GM19035 (cell line): Measurements from ENCODE around the gene GSK3A.

Experiments
- ATAC-seq: cut with Tn5 transposase; IDR thresholded peaks from one replicate; pipeline ENCODE4 v1.9.1; 2021; ENCODE audit not compliant: unreplicated experiment

The GSK3A gene

DNA sequence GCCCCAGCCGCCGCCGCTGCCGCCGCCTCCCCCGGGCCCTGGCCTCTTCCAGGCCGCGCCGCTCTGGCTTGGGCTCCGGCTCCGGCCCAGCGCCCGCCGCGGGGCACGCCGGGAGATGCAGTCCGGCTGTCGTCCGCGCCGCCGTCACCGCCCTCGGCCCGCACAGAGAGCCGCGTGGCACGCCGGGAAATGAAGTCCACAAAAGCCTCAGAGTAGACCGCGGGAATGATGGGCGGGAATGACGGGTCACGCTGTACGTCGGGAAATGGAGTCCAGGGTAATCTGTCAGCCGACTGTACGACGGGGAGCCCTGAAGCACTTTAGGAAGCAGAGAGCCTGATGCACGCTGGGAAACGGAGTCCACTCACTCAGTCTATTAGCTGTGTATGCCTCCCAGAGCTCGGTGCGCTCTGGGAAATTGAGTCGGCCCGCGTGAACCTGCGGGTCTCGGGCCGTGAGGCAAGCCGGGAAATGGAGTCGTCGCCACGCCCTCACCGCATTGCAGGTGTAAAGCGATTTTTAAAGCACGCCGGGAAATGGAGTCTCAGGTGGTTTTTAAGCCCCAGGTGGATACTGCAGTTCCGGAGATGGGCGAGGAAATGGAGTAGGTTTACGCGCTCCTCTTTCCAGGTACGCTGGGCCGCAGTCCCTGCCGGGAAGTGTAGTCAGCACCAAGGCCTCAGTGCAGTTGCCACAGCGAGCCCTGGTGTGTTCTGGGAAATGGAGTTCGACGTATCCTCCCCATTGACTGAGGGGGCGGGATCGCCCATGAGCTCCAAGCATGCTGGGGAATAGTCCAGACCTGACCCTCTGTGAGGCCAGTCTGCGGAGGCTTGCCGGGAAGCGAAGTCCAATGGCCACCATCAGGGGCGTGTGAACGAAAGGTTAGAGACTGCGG is at the start of gene GSK3A:
Gene GSK3A, minus strand, starts transcription at position 91 of the 898 bp plus-strand sequence. CDS start 137 bp downstream, outside the sequence.
- ATAC-seq: peak; percentile 59

DNA sequence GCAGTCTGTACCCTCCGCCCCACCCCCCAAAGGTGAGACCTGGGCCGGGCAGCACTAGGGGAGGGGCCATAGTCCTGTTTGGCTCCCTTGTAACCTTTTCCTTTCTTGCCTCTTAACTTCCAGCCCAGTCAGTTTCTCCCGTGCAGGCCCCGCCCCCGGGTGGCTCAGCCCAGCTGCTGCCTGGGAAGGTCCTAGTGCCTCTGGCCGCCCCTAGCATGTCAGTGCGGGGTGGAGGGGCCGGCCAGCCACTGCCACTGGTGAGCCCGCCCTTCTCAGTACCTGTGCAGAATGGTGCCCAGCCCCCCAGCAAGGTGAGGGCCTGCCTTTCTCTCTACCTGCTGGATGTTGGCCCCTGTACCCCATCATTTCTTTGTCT is 49.0 kb upstream of the GSK3A start:
- no peak for ATAC-seq

DNA sequence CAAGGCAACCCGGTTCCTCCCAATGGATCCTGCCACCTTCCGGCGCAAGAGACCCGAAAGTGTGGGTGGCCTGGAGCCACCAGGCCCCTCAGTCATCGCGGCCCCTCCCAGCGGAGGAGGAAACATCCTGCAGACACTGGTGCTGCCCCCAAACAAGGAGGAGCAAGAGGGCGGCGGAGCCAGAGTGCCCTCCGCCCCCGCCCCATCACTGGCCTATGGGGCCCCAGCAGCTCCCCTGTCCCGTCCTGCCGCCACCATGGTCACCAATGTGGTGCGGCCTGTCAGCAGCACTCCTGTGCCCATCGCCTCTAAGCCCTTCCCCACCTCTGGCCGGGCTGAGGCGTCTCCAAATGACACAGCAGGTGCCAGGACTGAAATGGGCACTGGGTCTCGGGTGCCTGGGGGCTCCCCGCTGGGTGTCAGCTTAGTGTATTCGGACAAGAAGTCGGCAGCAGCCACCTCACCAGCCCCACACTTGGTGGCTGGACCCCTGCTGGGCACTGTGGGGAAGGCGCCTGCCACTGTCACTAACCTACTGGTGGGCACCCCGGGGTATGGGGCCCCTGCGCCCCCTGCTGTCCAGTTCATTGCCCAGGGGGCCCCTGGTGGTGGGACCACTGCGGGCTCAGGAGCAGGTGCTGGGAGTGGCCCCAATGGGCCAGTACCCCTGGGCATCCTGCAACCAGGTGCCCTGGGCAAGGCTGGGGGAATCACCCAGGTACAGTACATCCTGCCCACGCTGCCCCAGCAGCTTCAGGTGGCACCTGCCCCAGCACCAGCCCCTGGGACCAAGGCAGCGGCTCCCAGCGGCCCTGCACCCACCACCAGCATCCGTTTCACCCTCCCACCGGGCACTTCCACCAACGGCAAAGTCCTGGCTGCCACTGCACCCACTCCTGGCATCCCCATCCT is 48.4 kb upstream of the GSK3A start:
- no peak for ATAC-seq

DNA sequence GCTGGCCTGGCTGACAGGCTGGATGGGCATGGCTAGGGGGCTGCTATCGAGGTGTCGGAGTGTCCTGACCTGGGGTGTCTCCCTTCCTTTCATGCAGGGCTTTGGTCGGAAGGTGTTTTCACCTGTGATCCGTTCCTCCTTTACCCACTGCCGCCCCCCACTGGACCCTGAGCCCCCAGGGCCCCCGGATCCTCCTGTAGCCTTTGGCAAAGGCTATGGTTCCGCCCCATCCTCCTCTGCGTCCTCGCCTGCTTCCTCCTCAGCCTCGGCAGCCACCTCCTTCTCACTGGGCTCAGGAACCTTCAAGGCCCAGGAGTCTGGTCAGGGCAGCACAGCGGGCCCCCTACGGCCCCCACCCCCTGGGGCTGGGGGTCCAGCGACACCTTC is 47.7 kb upstream of the GSK3A start:
- ATAC-seq: no peak

DNA sequence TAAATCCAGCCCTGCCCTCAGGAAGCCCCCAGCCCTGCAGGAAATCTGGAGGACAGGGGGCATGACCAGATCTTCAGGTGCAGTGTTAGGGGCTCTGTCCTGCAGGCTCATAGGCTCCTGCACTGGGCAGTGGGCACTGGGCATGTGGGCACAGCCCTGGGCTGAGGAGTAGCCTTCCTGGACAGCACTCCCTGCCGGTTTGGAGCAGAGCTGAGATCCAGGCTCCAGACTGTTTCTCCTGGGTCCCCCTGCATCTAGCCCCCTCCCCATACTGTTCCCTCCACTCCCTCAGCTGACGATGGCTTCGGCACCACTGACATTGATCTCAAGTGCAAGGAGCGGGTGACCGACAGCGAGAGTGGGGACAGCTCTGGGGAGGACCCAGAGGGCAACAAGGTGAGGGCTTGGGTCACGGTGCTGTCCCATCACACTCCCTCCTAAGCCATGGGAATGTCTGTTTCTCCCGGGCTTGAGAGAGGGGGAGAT is 47.2 kb upstream of the GSK3A start:
- ATAC-seq: no peak

DNA sequence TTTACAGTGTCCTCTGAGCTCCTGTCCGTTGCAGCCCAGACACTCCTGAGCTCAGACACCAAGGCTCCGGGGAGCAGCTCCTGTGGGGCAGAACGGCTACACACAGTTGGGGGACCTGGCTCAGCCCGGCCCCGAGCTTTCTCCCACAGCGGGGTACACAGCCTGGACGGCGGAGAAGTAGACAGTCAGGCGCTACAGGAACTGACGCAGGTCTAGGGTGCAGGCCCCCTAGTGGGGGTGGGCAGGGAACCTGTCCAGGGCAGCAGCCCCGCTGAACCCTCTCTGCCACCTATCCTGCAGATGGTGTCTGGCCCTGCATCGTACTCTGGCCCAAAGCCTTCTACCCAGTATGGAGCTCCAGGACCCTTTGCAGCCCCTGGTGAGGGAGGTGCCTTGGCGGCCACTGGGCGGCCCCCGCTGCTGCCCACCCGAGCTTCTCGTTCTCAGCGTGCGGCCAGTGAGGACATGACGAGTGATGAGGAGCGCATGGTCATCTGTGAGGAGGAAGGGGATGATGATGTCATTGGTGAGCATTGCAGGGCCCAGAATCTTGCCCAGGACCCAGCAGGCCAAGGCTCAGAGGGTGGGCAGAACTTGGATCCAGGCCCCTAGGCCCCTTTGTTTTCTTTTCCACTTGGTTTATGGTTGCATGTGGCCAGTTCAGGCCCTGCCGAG is 46.6 kb upstream of the GSK3A start:
- no peak for ATAC-seq

DNA sequence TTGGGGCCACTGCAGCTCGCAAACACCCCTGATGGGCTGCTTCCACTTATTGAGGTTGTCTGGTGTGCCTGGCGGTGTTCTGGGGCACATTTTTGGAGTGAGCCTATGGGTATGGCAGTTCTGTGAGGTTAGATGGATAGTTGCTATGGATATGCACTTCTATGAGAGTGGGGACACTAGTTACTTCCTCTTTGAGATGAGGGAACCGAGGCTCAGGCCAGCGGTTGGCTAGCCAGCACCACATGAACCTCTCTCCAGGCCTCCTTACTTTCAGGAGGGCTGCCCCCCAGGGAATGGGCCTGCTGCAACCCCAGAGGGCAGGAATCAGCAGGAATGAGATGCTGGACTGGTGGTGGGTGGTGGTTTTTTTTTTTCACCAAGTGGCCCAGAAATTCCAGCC is 46.0 kb upstream of the GSK3A start:
- no peak for ATAC-seq

DNA sequence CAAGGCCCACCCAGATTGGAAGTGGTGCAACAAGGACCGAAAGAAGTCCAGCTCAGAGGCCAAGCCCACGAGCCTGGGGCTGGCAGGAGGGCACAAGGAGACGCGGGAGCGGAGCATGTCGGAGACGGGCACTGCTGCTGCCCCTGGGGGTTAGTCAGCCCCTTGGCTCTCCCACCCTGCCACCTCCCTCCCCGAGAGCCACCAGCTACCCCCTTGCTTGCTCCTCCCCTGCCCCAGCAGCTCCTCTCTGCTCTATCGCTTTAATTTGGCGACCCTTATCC is 45.4 kb upstream of the GSK3A start:
- no peak for ATAC-seq

DNA sequence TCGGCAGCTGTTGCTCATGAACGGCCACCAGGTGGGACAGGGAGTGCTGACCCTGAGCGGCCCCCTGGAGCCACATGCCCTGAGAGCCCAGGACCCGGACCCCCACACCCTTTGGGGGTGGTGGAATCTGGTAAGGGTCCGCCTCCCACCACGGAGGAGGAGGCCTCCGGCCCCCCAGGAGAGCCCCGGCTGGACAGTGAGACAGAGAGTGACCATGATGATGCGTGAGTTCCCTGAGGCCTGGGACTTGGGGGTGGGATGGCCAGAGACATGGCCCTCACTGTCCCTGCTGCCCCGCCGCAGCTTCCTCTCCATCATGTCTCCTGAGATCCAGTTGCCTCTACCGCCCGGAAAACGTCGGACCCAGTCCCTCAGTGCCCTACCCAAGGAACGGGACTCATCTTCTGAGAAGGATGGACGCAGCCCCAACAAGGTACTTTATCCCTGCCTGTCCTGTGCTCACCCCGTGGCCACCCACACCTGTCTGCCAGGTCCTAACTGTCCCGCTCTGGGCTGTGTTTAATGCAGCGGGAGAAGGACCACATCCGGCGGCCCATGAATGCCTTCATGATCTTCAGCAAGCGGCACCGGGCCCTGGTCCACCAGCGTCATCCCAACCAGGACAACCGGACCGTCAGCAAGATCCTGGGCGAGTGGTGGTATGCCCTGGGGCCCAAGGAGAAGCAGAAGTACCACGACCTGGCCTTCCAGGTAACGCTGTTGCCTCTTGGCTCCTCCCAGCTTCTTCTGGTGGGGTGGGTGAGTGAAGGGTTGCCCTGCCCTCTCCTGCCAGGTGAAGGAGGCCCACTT is 44.8 kb upstream of the GSK3A start:
- ATAC-seq: no peak

DNA sequence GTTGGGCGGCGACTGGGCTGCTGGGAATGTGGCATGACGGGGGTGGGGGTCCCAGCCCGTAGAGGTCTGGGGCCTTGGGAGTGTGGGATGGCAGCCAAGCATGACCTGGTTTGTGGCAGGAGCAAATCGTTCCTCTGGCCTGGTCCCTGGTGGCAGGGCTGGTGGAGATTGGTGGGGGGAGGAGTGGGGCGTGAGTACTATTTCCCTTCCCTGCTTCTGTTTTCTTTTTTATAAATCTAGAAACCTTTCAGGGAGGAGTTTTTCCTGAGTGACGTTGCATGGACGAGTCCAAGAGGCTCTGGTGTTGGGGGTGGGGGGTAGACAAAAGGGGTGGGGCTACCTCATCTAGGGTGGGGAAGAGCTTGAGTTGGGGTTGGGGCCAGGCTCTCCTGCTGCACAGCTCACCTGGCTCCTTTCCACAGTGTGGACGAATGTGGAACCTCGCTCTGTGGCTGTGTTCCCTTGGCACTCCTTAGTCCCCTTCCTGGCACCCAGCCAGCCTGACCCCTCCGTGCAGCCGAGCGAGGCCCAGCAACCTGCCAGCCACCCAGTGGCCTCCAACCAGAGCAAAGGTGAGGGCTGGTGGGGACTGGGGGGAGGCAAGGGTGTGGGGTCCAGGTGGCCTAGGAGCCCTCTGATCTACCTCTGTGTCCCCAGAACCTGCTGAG is 44.1 kb upstream of the GSK3A start:
- no peak for ATAC-seq

DNA sequence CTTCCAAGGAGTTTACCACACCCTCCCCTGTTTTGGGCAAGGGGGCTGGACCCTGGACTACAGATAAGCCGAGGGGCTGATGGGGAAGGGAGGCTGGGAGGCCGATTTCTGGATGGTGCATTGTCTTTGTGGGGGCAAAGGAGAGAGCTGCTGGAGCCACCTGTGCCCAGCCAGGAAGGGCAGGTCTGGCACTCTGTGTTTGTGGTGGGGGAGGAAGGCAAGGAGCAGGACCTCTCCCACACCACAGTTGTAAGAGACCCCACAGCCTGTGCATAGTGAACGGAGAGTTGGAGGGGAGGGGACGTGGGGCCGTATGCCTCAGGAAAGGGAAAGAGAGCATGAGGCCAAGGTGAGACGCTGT is 43.6 kb upstream of the GSK3A start:
- no peak for ATAC-seq

DNA sequence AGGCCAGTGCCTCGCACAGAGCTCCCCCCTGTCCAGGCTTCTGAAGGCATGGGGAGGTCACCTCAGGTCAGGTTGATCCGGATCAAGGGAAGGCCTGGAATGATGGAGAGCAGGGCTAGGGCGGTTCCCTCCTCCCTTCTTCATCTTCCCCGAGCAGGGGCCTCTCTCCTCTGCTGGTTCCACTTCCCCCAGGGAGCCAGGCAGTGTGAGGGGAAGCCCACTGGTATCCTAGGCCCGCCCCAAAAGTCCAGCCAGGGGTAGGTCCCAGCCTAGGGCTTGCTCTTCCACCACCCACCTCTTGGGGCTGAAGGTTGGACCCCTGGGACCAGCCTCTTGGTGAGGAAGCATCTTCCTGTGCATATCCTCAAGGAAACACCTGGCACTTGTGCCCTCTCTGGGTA is 43.1 kb upstream of the GSK3A start:
- ATAC-seq: no peak

DNA sequence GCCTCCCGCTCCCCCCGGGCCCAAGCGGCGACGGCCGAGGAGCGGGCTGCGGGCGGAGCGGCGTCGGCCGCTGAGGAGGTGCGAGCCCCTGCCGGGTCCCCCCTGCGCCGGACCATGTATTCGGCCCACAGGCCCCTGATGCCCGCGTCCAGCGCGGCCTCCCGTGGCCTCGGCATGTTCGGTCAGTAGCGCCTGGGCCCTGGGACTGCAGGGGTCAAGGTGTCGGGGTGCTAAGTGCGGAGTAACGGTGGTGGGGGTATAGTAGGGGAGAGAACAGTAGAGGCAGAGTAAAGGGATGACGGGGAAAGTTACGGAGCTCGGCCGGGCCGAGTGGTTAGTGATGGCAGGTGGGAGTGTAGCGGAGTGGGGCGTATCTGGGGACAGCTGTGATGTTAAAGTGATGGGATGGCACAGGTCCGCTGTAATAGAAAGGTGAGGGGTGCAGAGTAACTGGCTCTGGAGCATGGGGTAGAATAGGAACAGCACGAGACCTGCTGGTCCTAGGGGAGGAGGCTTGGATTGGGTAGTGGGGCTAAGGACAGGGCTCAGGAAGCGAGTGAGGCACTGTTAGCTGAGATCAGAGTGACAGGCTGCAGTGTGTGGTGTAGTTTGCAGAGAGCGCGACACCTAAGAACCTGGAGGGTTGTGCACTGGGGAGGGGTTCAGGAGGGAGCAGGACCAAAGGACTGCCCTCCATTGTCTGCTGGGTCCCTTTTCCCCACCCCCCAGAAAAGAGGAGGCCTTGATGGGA is 42.4 kb upstream of the GSK3A start:
- no peak for ATAC-seq

DNA sequence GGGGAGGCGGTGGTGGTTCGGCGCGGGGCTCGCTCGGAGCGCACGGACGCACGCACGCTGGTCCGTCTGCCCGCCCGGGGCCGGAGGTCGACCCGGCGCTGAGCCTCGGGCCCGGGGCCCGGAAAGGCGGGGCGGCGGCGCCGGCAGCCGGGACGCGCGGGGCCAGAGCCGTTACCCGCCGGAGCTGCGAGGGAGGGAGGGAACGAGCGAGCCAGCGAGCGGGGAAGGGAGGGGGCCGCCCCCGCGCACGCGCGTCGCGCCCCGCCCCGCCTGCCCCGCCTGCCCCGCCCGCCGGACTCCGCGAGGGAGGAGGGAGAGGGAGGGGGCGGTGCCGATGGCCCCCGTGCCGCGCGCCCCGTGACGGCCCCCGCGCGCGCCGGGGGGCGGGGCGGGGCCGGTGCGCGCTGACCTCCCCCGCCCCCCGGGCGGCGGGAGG is 41.7 kb upstream of the GSK3A start:
- ATAC-seq: peak; percentile 38

DNA sequence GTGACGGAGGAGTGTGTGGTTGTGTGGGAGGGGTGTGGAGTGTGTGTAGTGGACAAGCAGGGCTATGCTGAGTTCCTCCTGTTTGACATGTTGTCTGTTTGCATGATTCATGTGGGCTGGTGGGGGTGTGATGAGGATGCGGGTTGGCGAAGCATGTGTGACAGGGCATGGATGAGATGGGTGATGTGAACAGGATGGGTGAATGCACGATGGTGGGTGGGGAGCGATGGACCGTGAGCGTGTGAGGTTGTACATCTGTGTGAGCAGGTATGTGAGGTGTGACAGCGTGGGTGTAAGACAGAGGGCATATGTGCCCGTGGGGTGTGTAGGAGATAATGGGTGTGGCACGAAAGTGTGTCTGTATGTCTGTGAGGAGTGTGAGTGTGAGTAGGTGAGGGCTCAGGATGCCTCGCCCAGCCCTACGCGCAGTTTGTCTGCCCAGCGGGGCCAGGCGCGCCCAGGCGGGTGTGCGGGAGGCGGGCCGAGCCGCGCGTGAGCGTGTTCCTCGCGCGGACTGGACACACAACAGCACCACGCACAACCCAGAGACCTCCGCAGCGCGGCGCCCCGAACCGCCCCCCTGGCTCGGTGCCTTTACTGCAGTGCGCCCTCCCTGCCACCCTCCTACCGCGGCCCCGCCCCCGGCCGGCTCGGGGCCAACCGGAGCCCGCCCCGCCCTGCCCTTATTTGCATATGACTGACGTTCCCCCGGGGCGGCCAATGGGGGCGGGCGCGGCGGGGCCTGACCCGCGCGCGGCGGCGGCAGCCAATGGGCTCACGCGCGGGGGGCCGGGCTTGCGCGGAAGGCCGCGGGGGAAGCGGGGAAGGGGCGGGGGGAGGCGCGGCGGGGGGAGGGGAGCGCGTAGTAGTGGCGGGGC is 41.0 kb upstream of the GSK3A start:
- peak; percentile 45 for ATAC-seq

DNA sequence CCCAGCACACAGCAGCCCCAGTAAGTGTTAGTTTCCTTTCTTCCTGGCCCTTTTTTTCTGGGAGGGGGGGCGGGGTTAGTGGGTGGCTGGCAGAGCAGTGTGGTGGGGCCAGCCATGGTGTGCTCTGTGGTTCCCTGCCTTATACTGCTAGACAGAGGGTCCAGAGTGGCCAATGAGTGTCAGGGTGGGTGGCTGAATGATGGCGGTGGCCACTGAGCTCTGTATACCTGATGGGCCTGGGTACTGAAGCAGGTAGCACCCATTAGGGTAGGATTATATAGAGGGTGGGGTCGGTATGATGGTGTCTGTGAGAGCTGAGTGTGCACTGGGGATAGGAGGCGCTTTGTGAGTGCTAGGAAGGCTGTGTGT is 40.4 kb upstream of the GSK3A start:
- no peak for ATAC-seq

DNA sequence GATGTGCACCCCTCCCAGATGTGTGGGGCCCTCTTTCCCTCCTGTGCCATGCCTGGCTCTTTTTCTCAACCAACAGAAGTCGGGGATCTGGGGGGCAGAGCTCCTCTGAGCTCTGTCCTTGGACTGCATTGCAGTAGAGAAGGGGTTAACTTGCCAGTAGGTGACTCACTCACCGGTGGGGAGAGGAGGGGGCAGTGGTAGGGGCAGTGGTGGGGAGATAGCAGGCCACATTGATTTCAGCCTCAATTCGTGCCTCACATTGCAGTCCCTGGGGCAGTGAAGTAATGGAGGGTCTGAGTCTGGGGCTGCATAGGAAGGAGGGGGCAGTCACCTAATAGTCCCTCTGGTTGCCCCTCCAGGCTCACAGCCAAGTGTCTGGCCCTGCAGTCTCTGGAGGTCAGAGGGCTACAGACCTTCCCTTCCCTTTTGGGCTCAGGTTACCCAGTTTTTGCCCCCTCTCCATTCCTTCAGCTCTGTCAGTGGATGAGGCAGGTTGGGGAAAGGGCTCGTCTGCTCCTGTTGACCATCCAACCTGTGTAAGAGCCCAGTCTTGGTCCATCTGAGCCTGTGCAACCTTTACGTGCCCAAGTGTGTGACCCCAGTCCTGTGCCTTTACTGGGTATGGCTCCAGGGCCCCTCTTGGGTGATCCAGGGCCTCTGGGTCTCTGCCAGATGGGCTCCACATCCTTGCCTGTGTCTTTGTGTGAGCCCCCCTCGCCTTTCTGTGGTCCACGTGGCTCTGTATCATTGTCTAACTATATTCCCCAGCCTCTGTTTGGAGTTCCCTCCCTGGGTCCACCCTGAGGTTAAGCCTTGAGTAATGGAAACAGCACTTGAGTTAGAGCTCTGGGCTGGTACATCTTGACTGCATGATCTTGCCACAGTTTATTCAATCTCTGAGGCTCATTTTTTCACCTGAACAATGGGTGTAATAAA is 39.7 kb upstream of the GSK3A start:
- ATAC-seq: no peak
